NCI-H82 (cell line): ENCODE measurements around the gene KL.
A peak's percentile ranks its signal among the peaks of the same experiment; 100 is the strongest.

ENCODE experiments used
- DNase-seq: peaks from one replicate; lab custom pipeline; 2025; lab: John Stamatoyannopoulos, UW

KL gene

DNA sequence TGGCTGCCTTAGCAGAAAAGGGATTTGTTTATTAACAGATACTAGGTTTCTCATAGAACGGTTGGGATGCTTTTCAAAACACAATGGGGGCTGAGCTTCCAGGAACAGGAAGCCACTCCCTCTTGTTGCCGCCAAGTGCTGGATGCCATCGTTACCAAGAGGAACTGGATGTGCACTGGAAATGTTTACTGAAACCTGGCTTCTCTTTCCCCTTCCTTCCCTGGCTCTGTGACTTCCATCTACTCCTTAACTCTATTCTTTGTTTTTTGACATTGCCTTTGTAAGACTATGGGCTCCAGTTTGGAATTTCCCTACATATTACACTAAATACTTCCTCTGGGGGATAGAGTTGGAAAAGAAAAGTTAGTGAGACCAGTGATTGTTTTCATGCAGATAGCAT lies 11.7 kb upstream of the KL start:
- DNase-seq = no peak

GRCh38 chr13:33006134-33006533 lies 10.1 kb upstream of the KL start:
- DNase-seq = no peak

GRCh38 chr13:33006638-33007037 lies 9.6 kb upstream of the KL start:
- DNase-seq = no peak

DNA sequence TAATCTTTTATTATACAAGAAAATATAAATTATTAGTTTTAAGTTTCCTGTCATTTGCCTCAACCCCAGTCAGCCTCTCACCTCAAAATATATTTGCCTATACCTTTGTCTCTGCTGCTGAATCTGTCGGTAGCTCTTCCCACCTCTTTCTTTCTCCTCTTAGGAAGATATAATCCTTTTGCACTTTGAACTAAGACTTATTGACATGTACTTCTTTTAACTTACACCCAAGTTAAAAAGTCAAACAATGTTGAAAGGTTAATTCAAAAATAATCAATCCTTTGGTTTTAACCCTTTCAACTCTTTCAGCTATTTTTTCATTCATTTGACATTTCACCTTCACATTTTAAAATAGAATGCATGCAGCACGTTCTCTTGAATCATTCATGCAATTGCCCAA lies 9.0 kb upstream of the KL start:
- DNase-seq = no peak

- no peak for DNase-seq
These were observed 8.3 kb upstream of the KL start for GRCh38 chr13:33007950-33008349.

DNA sequence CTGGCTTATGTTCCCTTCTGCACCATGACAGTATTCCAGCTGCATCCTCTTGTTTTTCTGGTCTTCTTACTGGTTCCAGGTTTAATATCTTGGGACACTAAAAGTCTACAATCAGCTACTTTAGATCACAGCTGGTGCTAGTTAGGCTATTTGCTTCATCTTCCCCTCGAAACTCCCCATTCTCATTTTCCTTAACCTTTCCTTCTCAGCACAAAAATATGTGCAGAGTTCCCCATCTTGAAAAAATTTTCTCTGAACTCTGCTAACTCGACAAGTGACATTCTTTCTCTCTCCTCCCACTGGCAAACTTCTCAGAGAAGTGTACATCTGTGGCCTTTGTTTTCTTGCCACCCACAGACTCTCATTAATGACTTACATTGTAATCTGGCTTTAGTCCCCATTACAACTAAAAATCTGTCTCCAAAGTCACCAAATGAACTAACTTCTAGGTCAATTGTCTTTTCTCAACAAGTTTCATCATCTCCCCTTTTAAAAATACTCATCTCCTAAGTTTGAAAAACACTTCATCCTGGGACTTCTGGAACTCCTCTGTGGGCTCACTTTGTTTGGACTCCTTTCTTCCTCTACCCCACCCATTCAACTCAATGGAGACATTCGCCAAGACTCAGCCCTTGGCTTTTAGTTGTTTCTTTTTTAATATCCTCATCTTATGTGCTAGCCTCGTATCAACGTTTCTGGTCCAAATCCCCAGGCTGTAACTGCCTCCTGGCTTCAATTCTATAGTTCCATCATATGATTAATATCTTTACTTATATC lies 7.1 kb upstream of the KL start:
- DNase-seq = no peak

DNA sequence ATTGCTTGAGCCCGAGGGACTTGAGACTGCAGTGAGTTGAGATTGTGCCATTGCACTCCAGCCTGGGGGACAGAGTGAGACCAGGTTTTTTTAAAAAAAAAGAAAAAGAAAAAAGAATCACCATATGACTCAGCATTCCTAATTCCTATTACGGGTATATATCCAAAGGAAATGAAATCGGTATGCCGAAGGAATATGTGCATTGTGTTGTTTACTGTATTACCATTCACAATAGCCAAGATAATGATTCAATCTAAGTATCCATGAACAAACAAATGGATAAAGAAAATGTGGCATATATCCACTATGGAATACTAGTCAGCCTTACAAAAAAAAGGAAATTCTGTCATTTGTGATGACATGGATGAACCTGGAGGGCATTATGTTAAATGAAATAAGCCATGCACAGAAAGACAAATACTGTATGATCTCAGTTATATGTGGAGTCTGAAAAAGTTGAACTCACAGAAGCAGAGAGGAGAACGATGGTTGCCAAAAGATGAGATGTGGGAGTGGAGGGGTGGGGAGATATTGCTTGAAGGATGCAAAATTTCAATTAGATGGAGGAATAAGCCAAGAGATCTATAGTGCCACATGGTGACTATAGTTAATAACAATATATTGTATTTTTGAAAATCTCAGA lies 4.3 kb upstream of the KL start:
- no peak for DNase-seq

GRCh38 chr13:33014291-33014690 lies 1.9 kb upstream of the KL start:
- no peak for DNase-seq

DNA sequence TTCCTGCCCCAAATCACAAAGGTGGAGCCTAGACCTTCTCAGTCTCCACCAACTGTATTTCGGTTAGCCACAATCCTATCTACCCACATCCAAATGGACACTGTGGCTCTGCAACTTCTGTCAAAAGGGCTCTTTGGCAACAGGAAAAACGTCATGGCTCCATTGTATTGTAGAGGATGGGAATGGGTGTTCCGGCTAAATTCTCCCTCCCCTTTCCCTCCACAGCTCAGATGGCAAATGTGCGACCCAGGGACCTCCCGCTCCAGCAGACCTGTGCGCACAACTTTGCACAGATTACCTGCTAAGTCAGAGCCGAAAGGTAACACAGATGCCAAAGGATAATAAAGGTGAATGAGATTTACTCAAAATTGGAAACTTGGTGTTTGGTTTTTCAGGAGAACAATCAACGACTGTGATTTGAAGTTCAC lies 968 bp upstream of the KL start:
- no peak for DNase-seq

DNA sequence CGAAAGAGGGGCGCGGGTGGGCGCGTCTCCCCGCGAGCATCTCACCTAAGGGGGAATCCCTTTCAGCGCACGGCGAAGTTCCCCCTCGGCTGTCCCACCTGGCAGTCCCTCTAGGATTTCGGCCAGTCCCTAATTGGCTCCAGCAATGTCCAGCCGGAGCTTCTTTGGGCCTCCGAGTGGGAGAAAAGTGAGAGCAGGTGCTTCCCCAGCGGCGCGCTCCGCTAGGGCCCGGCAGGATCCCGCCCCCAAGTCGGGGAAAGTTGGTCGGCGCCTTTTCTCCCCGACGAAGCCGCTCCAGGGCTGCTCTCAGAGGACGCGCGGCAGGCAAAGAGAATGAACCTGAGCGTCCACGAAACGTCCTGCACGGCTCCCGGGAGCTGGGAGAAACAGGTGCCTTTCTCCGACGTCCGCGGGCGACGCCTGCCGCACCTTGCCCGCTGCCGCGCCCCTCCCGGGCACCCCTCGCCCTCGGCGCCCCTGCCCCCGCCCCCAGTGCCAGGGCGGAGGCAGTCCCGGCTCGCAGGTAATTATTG lies 366 bp upstream of the KL start:
- peak; percentile 42 for DNase-seq

DNA sequence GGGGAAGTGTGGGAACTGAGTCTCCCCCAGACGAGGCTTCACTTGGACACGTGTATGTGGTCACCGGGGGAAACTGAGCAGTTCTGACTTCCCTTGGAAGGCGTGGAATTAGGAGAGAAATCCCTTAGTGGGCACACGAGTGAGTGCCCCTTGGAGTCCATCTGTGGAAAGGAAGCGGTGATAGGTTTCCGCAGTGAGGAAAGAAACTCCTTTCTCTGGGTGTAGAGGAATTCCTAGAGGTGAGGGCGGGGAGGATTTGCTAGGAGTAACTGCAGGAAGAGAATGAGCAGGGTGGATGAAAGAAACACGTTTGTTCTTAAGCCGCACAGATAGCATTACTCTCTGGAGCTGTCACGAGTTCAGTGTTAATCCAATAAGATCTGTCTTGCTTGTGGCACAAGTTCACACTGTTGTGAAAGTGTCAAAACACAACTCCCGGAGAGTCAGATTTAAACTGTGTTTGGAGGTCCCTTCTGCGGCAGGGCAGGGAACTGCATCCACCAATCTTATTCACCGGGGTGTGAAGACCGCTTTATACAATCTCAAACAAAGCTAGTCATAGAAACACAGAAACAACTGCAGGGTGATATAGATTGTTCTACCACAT lies 1.2 kb downstream of the KL start:
- peak; percentile 94 for DNase-seq

- no peak for DNase-seq
These were observed 2.7 kb downstream of the KL start for GRCh38 chr13:33018886-33019285.

- DNase-seq = no peak
These were observed 6.8 kb downstream of the KL start for GRCh38 chr13:33022986-33023385.

- DNase-seq = no peak
These were observed 9.1 kb downstream of the KL start for GRCh38 chr13:33025220-33025744.

- DNase-seq = no peak
These were observed 10.4 kb downstream of the KL start for GRCh38 chr13:33026489-33027152.

DNA sequence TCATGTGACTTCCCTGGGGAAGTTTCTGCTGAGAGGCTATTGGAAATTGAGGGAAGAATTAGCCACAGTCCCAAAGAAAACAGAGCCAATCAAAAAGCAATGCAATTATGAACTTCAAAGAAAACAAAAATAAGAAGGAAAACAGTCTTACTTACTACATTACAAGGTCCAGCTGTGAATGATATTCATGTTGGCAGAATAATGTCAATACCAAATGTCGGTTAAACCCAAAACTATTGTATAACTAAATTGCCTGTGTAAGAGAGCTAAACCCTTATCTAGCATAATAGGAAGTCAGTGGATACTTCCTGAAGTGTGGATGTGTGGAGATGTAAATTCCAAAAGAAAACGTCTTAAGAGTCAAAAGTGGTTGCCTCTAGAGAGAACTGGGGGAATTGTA lies 12.4 kb downstream of the KL start:
- DNase-seq = no peak

DNA sequence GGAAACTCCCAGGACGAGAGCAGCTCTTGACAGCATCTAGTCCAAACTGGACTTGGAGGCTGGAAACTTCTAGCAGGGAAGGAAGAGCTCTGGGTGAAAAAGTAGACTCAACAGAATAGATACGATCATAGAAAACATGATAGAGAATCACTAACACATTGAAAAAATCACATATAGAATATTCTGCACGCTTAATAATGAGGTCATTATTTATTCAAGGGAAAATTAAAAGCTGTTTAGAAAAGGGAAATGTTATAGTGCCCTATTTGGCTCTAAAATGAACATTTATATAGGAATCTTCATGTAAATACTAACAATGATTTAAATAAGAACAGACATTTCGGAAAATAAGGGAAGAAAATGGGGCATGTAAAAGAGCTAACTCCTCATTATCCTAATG lies 15.1 kb downstream of the KL start:
- no peak for DNase-seq

- DNase-seq = no peak
These were observed 15.9 kb downstream of the KL start for GRCh38 chr13:33032037-33032625.

GRCh38 chr13:33033051-33033812 lies 17.0 kb downstream of the KL start:
- peak; percentile 31 for DNase-seq

DNA sequence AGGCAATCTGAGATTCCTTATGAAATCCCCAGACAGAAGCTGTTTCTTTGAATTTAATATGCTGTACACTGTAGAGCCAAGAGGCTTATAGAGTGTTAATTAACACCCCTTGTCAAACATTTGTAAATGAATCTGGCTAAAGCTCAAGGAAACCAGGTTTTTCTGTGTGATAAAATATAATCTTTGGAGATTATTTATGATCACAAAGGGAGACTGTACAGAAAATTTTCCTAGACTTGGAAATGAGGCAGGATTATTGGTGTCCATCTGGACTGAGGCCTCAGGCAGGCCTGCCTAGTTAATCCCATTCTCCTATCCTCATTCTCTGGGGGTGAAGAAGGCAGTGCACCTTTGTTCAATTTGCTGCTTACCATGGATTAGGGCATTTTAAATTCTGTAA lies 17.8 kb downstream of the KL start:
- DNase-seq = peak; percentile 92

DNA sequence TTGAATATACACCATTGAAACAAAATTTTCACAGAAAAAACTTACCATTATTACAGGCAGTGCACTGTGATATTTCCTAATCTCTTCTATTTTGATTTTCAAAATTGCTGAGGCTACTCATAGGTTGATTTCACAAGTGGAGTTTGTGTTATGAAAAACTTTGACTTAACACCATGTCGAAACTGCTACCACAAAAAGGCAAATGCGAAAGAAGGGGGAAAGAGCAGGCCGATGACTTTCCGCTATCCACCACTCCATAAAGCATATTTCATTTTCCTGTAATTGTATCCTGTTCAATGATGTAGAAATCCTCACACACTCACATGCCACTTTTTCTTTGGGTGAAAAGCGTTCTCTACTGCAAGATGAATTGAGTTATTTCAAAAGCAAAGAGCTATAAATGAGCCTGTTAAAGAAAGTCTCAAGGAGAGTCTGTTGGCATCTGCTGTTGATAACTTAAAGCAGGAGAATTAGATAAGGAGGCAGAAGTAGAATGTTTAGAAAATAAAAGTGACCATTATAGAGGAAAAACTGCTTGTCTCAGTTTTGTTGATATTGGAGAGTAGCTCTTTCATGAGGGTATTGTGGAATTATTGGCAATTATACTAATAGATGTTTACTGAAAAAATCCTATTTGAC lies 18.8 kb downstream of the KL start:
- DNase-seq = no peak
